Measurements from ENCODE around the gene GZMM.

GZMM gene

GRCh38 chr19:585551-586110 lies 41.8 kb downstream of the GZMM start:
- no peaks in the 10 kb centered on the region for H3K9me3 ChIP-seq (ENCODE audit: control insufficient read depth, low read length)
- peaks cover 22% of the 10 kb centered on the region for H3K27me3 ChIP-seq (ENCODE audit: control insufficient read depth, insufficient read depth, low read length)
- no peak overlapping the region for H3K9ac ChIP-seq (ENCODE audit: low read length)
- H3K36me3 ChIP-seq (ENCODE audit: control insufficient read depth, insufficient read depth, low read length) = no peaks in the 10 kb centered on the region
- peaks cover 12% of the 10 kb centered on the region for H3K4me1 ChIP-seq (ENCODE audit: control insufficient read depth, insufficient read depth, low read length)
- no peak overlapping the region for H3K4me3 ChIP-seq (ENCODE audit: low read length)

GRCh38 chr19:588093-588740 lies 44.4 kb downstream of the GZMM start:
- Histone ChIP-seq H3K27me3 (ENCODE audit: control insufficient read depth, insufficient read depth, low read length) (peaks cover 37% of the 10 kb centered on the region), H3K4me1 (ENCODE audit: control insufficient read depth, insufficient read depth, low read length) (peaks cover 12% of the 10 kb centered on the region), H3K36me3 (ENCODE audit: control insufficient read depth, insufficient read depth, low read length) (no peaks in the 10 kb centered on the region), H3K9me3 (ENCODE audit: control insufficient read depth, low read length) (no peaks in the 10 kb centered on the region), H3K9ac (ENCODE audit: low read length) (no peak overlapping the region), H3K4me3 (ENCODE audit: low read length) (no peak overlapping the region)

GRCh38 chr19:588741-589692 lies 45.2 kb downstream of the GZMM start:
- H3K4me1 ChIP-seq (ENCODE audit: control insufficient read depth, insufficient read depth, low read length) = peaks cover 12% of the 10 kb centered on the region
- H3K36me3 ChIP-seq (ENCODE audit: control insufficient read depth, insufficient read depth, low read length) = no peaks in the 10 kb centered on the region
- H3K9me3 ChIP-seq (ENCODE audit: control insufficient read depth, low read length) = no peaks in the 10 kb centered on the region
- H3K27me3 ChIP-seq (ENCODE audit: control insufficient read depth, insufficient read depth, low read length) = peaks cover 37% of the 10 kb centered on the region
- no peak overlapping the region for H3K9ac ChIP-seq (ENCODE audit: low read length)
- no peak overlapping the region for H3K4me3 ChIP-seq (ENCODE audit: low read length)

GRCh38 chr19:589693-590395 lies 46.0 kb downstream of the GZMM start, which contains the start of gene HCN2:
TSS of gene HCN2 (plus strand) at chr19:589881. CDS start at chr19:589946, 65 bp downstream.
- no peaks in the 10 kb centered on the region for H3K9me3 ChIP-seq (ENCODE audit: control insufficient read depth, low read length)
- H3K27me3 ChIP-seq (ENCODE audit: control insufficient read depth, insufficient read depth, low read length) = peaks cover 37% of the 10 kb centered on the region
- peaks cover 12% of the 10 kb centered on the region for H3K4me1 ChIP-seq (ENCODE audit: control insufficient read depth, insufficient read depth, low read length)
- H3K9ac ChIP-seq (ENCODE audit: low read length) = no peak within 1 kb of the TSS
- H3K4me3 ChIP-seq (ENCODE audit: low read length) = no peak within 1 kb of the TSS
- no peaks in the 10 kb centered on the region for H3K36me3 ChIP-seq (ENCODE audit: control insufficient read depth, insufficient read depth, low read length)

- peaks cover 37% of the 10 kb centered on the region for H3K27me3 ChIP-seq (ENCODE audit: control insufficient read depth, insufficient read depth, low read length)
- peaks cover 12% of the 10 kb centered on the region for H3K4me1 ChIP-seq (ENCODE audit: control insufficient read depth, insufficient read depth, low read length)
These were observed 46.5 kb downstream of the GZMM start for GRCh38 chr19:590396-590745.

DNA sequence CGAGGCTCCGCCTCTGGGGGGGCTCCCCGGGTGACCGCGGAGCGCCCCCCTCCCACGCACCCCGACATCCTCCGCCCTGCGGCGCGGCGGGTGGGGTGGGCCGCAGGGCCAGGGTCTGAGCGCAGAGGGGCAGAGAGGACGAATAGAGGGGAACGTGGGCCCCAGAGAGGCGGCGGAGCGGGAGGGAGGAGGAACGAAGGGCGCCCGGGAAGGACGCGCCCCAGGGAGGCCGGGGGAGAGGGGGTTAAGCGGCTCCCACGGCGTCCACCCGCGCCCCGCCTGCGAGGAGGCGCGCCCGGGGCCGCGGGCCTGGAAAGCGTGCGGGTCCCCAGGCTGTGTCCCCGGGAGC lies 46.9 kb downstream of the GZMM start:
- H3K4me1 ChIP-seq (ENCODE audit: control insufficient read depth, insufficient read depth, low read length) = peaks cover 12% of the 10 kb centered on the region
- H3K27me3 ChIP-seq (ENCODE audit: control insufficient read depth, insufficient read depth, low read length) = peaks cover 37% of the 10 kb centered on the region
- H3K36me3 ChIP-seq (ENCODE audit: control insufficient read depth, insufficient read depth, low read length) = no peaks in the 10 kb centered on the region
- no peak overlapping the region for H3K4me3 ChIP-seq (ENCODE audit: low read length)
- no peaks in the 10 kb centered on the region for H3K9me3 ChIP-seq (ENCODE audit: control insufficient read depth, low read length)
- no peak overlapping the region for H3K9ac ChIP-seq (ENCODE audit: low read length)

More at GRCh38 chr19:590396-590745, 46.5 kb downstream of the GZMM start:
- no peak overlapping the region for H3K9ac ChIP-seq (ENCODE audit: low read length)
- H3K36me3 ChIP-seq (ENCODE audit: control insufficient read depth, insufficient read depth, low read length) = no peaks in the 10 kb centered on the region
- H3K4me3 ChIP-seq (ENCODE audit: low read length) = no peak overlapping the region
- H3K9me3 ChIP-seq (ENCODE audit: control insufficient read depth, low read length) = no peaks in the 10 kb centered on the region

GRCh38 chr19:591099-591958 lies 47.5 kb downstream of the GZMM start:
- Histone ChIP-seq H3K27me3 (ENCODE audit: control insufficient read depth, insufficient read depth, low read length) (peaks cover 37% of the 10 kb centered on the region), H3K9me3 (ENCODE audit: control insufficient read depth, low read length) (no peaks in the 10 kb centered on the region), H3K9ac (ENCODE audit: low read length) (no peak overlapping the region), H3K4me3 (ENCODE audit: low read length) (no peak overlapping the region), H3K36me3 (ENCODE audit: control insufficient read depth, insufficient read depth, low read length) (no peaks in the 10 kb centered on the region), H3K4me1 (ENCODE audit: control insufficient read depth, insufficient read depth, low read length) (peaks cover 12% of the 10 kb centered on the region)

GRCh38 chr19:592101-592500 lies 48.2 kb downstream of the GZMM start:
- no peak overlapping the region for H3K4me3 ChIP-seq (ENCODE audit: low read length)
- H3K36me3 ChIP-seq (ENCODE audit: control insufficient read depth, insufficient read depth, low read length) = no peaks in the 10 kb centered on the region
- peaks cover 37% of the 10 kb centered on the region for H3K27me3 ChIP-seq (ENCODE audit: control insufficient read depth, insufficient read depth, low read length)
- no peaks in the 10 kb centered on the region for H3K9me3 ChIP-seq (ENCODE audit: control insufficient read depth, low read length)
- H3K9ac ChIP-seq (ENCODE audit: low read length) = no peak overlapping the region
- peaks cover 12% of the 10 kb centered on the region for H3K4me1 ChIP-seq (ENCODE audit: control insufficient read depth, insufficient read depth, low read length)

DNA sequence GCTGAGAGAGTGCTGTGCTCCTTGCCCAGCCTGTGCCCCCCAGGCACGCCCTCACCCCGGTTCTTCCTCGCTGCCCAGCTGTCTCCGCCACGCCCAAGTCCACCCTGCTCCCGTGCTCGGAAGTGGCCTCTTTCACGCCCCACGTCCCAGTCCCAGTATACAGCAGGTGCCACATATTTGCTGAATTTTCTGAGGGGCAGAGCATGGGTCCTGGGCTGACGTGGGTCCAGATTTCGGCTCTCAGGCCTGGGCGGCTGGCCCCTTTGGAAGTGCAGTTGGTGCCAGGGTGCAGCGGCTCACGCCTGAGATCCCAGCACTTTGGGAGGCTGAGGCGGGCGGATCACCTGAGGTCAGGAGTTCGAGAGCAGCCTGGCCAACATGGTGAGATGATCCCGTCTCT lies 49.2 kb downstream of the GZMM start:
- H3K4me3 ChIP-seq (ENCODE audit: low read length) = no peak overlapping the region
- H3K4me1 ChIP-seq (ENCODE audit: control insufficient read depth, insufficient read depth, low read length) = peaks cover 11% of the 10 kb centered on the region
- H3K9me3 ChIP-seq (ENCODE audit: control insufficient read depth, low read length) = no peaks in the 10 kb centered on the region
- H3K9ac ChIP-seq (ENCODE audit: low read length) = no peak overlapping the region
- no peaks in the 10 kb centered on the region for H3K36me3 ChIP-seq (ENCODE audit: control insufficient read depth, insufficient read depth, low read length)
- peaks cover 33% of the 10 kb centered on the region for H3K27me3 ChIP-seq (ENCODE audit: control insufficient read depth, insufficient read depth, low read length)

DNA sequence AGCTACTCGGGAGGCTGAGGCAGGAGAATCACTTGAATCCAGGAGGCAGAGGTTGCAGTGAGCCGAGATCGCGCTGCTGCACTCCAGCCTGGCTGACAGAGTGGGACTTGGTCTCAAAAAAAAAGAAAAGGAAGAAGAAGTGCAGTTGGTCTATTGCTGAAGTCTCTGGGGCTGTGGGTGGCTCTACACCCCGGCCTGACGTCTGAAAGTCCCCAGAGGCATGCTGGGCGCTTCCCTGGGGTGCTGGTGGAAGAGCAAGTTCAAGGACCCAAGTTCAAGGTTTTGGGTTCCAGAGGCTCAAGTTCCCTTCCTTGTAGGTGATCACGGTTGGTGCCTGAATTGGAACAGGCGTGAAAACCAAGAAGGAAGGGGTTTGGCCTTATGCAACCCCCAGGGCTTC lies 49.7 kb downstream of the GZMM start:
- H3K36me3 ChIP-seq (ENCODE audit: control insufficient read depth, insufficient read depth, low read length) = no peaks in the 10 kb centered on the region
- no peak overlapping the region for H3K4me3 ChIP-seq (ENCODE audit: low read length)
- no peak overlapping the region for H3K9ac ChIP-seq (ENCODE audit: low read length)
- peaks cover 6% of the 10 kb centered on the region for H3K4me1 ChIP-seq (ENCODE audit: control insufficient read depth, insufficient read depth, low read length)
- H3K27me3 ChIP-seq (ENCODE audit: control insufficient read depth, insufficient read depth, low read length) = peaks cover 28% of the 10 kb centered on the region
- no peaks in the 10 kb centered on the region for H3K9me3 ChIP-seq (ENCODE audit: control insufficient read depth, low read length)

- Histone ChIP-seq H3K9ac (ENCODE audit: low read length) (no peak overlapping the region), H3K9me3 (ENCODE audit: control insufficient read depth, low read length) (no peaks in the 10 kb centered on the region), H3K27me3 (ENCODE audit: control insufficient read depth, insufficient read depth, low read length) (peaks cover 20% of the 10 kb centered on the region), H3K4me1 (ENCODE audit: control insufficient read depth, insufficient read depth, low read length) (peaks cover under 1% of the 10 kb centered on the region), H3K36me3 (ENCODE audit: control insufficient read depth, insufficient read depth, low read length) (no peaks in the 10 kb centered on the region), H3K4me3 (ENCODE audit: low read length) (no peak overlapping the region)
These were observed 50.5 kb downstream of the GZMM start for GRCh38 chr19:594265-594870.

Data from mucosa of stomach (tissue), 1 donor.